Measurements from ENCODE around the gene CAMK1D. TPM values are rescaled to one million over a fixed set of nuclear protein-coding genes. Genes with fewer than 3 reads are reported as not detected.

The CAMK1D gene
- total RNA-seq, 1 experiment from 2014 or later: 6.3 TPM

DNA sequence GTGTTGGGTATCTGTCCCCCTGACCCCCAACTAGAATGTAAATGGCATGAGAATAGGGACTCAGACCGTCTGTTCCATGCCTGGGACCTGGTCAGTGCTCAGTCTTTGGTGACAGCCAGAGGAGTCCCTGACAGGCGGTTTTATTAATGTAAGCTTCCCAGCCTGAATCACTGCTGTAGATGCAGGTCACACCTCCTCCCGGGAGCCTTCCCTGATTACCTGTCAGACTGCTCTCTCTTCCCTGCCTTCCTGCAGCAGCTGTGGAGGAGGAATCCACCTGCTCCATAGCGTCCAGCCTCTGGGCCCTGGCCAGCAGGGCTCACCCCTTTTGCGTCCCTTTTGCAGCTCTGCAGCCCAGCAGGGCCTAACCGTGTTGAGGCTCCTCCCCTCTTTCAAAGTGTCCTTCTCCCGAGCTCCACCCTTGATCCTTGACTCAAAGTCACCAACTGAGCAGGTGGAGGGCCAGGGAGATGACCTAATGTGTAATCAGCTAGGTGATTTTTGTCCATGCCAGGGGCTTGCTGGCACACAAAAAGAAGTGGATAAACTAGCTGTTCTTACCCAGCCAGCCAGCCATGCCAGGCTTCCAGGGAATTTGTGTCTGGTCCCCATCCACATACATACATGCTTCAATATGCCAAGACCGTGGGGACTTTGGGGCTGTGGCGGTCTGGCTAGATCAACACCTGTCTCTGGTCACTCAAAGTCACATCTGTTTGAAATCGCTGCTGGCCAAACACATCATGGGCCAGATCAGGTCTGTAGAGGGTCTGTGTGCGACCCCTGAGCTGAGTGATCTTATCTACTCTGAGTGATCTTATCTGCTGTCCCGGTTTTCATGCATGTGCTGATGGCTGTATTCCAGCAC lies 457.1 kb downstream of the CAMK1D start:
- no peak overlapping the region for H2BK5ac ChIP-seq (ENCODE audit: insufficient read length, low read length)
- no peak overlapping the region for H3K27ac ChIP-seq (ENCODE audit: insufficient read length, low read depth, low read length)
- no peak overlapping the region for H4K8ac ChIP-seq (replicated peaks; ENCODE audit: insufficient read length, low read depth, low read length)
- no peak overlapping the region for H2AK5ac ChIP-seq (ENCODE audit: insufficient read length, low read length)
- no peak overlapping the region for H3K14ac ChIP-seq (ENCODE audit: insufficient read depth, low read length)
- H3K9me3 ChIP-seq (ENCODE audit: control insufficient read depth, low read depth, low read length): no peaks in the 10 kb centered on the region
- Mint-ChIP-seq H3K27me3 (ENCODE audit: low read depth) (no peaks in the 10 kb centered on the region; the same call in 1 of the 2 replicates), H3K27ac (peak overlapping the region in 1 of 3 experiments; percentile 88; a peak in 2 of 7 replicates), H3K4me1 (peaks cover 3 to 6% of the 10 kb centered on the region in 2 experiments; a peak in 3 of 4 replicates), H3K4me3 (no peak overlapping the region), H3K9me3 (peaks cover 0 to 2% of the 10 kb centered on the region in 2 experiments; a peak in 1 of 5 replicates), H3K36me3 (ENCODE audit: insufficient read depth in 1 of 3, low read depth in 3 of 3) (no peaks in the 10 kb centered on the region)
- H3K23me2 ChIP-seq (ENCODE audit: insufficient read length, low read depth, low read length, poor library complexity, severe bottlenecking): no peaks in the 10 kb centered on the region
- H3K4me2 ChIP-seq (ENCODE audit: insufficient read depth, insufficient read length, low read length): no peak overlapping the region
- H3K79me1 ChIP-seq (ENCODE audit: insufficient read depth, low read depth, low read length, poor library complexity, severe bottlenecking): no peaks in the 10 kb centered on the region
- no peaks in the 10 kb centered on the region for H3K27me3 ChIP-seq (ENCODE audit: insufficient read depth, low read length)
- no peaks in the 10 kb centered on the region for H4K20me1 ChIP-seq (ENCODE audit: control insufficient read depth, insufficient read depth, insufficient read length)
- H2BK20ac ChIP-seq (ENCODE audit: low read depth, low read length, poor library complexity, severe bottlenecking): no peak overlapping the region
- no peak overlapping the region for H2BK120ac ChIP-seq (ENCODE audit: low read depth, low read length, poor library complexity, severe bottlenecking)
- H3K4ac ChIP-seq (ENCODE audit: low read depth, low read length): no peak overlapping the region
- no peak overlapping the region for H3K56ac ChIP-seq (ENCODE audit: insufficient read length, low read depth, low read length)
- no peaks in the 10 kb centered on the region for H3K4me1 ChIP-seq (ENCODE audit: insufficient read depth, low read length)
- TF ChIP-seq, protein P1, sequence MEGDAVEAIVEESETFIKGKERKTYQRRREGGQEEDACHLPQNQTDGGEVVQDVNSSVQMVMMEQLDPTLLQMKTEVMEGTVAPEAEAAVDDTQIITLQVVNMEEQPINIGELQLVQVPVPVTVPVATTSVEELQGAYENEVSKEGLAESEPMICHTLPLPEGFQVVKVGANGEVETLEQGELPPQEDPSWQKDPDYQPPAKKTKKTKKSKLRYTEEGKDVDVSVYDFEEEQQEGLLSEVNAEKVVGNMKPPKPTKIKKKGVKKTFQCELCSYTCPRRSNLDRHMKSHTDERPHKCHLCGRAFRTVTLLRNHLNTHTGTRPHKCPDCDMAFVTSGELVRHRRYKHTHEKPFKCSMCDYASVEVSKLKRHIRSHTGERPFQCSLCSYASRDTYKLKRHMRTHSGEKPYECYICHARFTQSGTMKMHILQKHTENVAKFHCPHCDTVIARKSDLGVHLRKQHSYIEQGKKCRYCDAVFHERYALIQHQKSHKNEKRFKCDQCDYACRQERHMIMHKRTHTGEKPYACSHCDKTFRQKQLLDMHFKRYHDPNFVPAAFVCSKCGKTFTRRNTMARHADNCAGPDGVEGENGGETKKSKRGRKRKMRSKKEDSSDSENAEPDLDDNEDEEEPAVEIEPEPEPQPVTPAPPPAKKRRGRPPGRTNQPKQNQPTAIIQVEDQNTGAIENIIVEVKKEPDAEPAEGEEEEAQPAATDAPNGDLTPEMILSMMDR (conservative IDR thresholded peaks at IDR 0.05): no peak
- no peak overlapping the region for H3K23ac ChIP-seq (ENCODE audit: insufficient read length, low read depth, low read length)
- H4K5ac ChIP-seq (ENCODE audit: insufficient read length, low read depth, low read length): no peak overlapping the region
- H3K18ac ChIP-seq (ENCODE audit: insufficient read length, low read depth, low read length): no peak overlapping the region
- no peak overlapping the region for H4K91ac ChIP-seq (ENCODE audit: insufficient read length, low read depth, low read length)
- no peaks in the 10 kb centered on the region for H3K79me2 ChIP-seq (ENCODE audit: insufficient read depth, low read length)
- H2AFZ ChIP-seq (ENCODE audit: low read length): no peak overlapping the region
- no peak overlapping the region for H3T11ph ChIP-seq (ENCODE audit: low read length)
- no peak for DNase-seq
- H3K9ac ChIP-seq (ENCODE audit: extremely low read depth, insufficient read length, low read length): no peak overlapping the region
- H2BK15ac ChIP-seq (ENCODE audit: low read depth, low read length): no peak overlapping the region
- H2BK12ac ChIP-seq (ENCODE audit: insufficient read length, low read depth, low read length): no peak overlapping the region
- WGBS (ENCODE audit: extremely low coverage, insufficient read length, low lambda C conversion rate): no CpG with 5 or more reads among the region's 12 CpGs

Measured in H9 (cell line).